HTR-8/SVneo (cell line): Measurements from ENCODE around the gene CEACAM4.
A peak's percentile ranks its signal among the peaks of the same experiment; 100 is the strongest.

Source experiments
- DNase-seq: peaks from one replicate; pipeline ENCODE4 v3.0.0; 2011; ENCODE audit warnings: low spot score, mixed read lengths; ENCODE audit not compliant: insufficient read length
- FAIRE-seq: peaks from 2 replicates; lab custom pipeline; 2011; peaks lifted over from hg19 to GRCh38; lab: Jason Lieb, UNC

Gene CEACAM4

GRCh38 chr19:41619018-41619556 lies 7.8 kb downstream of the CEACAM4 start:
- no peak for FAIRE-seq

DNA sequence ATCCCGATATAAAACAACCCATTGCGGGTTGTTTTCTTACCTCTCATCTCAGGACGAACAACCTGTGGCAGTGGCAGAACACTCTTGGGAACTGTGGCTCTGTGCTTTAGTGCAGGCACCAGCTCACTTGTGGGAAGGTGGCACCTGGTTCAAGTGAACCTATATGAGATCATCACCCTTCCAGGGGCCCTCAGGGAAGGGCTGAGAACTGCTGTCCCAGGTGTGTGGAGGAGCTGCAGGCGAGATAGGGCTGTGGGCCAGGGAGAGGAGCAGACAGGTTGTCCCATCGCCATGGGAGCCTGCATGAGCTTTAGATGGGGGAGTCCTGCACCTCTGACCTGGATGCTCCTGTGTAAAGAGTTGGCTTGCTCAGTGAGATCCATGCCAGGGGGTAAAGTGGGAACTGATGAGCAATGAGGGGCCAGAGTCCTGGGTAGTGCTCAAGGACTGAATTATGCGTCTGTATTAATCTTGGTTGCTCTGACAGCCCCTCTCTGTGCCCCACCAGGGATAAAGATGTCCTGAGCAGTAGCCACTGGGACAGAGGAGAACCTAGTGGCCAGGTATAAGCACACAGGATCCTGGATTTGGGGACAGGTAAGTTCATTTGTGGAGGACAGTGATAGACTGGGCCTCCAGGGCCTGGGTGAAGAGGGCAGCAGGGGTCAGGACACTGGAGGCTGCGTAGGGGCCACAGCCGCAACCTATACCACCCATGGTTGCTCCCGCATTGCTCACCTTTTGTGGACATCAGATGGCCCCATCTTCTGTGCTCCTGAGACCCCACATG lies 8.7 kb downstream of the CEACAM4 start:
- no peak for DNase-seq
- no peak for FAIRE-seq

More at GRCh38 chr19:41619018-41619556, 7.8 kb downstream of the CEACAM4 start:
- no peak for DNase-seq

DNA sequence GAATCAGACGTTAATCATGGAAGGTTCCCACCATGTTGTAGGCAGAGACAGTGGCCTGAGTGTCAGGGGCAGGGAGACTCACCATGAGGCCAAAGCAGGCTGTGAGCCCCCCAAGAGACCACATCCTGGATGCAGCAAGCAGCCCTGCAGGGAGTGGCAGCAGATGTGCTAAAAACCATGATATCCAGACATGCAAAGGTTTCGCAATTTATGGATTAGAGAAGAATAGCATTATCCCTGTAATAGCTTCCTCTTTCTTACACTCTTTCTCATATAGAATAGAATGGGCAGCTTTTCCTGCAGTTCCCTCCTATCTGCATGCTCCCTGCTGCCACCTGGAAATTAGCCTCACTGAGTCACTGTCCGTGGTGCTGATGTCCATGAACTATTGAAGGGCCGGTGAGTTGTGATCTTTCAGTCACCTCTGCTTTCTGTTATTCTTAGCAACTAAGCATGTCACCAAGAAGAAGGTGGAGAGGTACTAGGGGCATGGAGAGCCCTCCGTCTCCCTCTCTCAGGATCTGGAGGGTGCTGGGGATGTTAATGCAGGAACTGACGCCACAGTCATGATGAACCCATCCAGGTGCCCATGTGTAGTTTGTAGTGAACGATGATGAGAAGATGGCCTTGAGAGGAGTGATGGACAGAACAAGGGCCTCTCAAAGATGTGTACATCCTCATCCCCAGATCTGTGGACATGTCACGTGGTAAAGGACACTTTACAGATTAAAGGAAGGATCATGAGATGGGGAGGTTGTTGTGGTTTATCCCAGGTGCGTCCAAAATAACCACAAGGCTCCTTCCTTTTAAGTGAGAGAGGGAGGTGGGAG lies 9.9 kb downstream of the CEACAM4 start:
- DNase-seq = peak; percentile 19
- FAIRE-seq = no peak

GRCh38 chr19:41615207-41615606 lies 11.7 kb downstream of the CEACAM4 start:
- FAIRE-seq = no peak

DNA sequence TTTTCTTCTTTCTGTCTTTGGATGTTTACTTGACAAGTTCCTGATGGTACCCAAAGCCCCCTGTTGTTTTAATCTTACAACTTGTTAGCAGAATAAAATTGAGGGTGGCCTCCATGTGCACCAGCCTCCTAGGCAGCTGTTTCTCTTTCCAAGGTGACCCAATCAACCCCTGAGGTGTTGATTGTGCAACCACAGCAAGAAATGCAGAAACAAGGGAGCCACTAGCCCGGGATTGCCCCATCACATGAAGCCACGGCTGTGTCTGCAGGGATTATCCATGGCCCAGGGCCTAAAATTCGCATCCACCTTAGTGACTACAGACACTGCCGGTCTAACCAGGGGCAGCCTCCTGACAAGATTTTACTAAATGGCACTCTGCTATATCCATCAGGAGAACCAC lies 14.4 kb downstream of the CEACAM4 start:
- DNase-seq = no peak
- no peak for FAIRE-seq

More at GRCh38 chr19:41615207-41615606, 11.7 kb downstream of the CEACAM4 start:
- no peak for DNase-seq

- no peak for FAIRE-seq
- no peak for DNase-seq
These were observed 16.1 kb downstream of the CEACAM4 start for GRCh38 chr19:41610789-41611188.

- FAIRE-seq = no peak
These were observed 19.2 kb downstream of the CEACAM4 start for GRCh38 chr19:41607668-41608067.

DNA sequence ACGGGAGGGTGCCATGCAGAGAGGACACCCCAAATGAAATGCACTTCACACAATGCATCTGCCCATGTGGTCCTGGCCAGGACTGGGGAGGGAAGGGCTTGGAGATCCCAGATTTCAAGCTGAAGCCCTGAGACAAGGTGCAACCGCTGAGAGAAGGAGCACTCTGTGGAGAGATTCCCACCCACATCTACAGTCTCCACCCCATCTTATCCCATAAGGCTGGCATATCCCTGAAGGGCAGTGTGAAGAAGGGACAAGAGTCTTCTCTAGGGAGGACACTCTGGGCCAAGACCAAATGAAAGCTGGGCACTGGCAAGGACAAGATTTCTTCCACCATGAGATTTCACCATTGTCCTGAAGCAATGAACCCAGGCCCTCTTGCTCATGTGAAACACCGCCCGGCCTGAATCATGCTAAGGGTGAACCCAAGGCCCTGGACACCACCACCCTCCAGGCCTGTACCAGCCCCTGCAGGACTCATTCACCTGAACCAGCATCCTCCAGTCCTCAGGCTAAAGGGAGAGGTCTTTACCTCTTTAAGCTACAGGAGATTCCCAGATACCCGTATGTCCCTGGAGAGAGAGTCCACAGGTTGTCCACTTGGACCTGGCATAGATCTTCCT lies 20.5 kb downstream of the CEACAM4 start:
- no peak for FAIRE-seq

More at GRCh38 chr19:41607668-41608067, 19.2 kb downstream of the CEACAM4 start:
- DNase-seq = no peak

GRCh38 chr19:41604831-41605230 lies 22.0 kb downstream of the CEACAM4 start:
- FAIRE-seq (no peak), DNase-seq (no peak)

More for the DNA sequence above, 20.5 kb downstream of the CEACAM4 start:
- no peak for DNase-seq

DNA sequence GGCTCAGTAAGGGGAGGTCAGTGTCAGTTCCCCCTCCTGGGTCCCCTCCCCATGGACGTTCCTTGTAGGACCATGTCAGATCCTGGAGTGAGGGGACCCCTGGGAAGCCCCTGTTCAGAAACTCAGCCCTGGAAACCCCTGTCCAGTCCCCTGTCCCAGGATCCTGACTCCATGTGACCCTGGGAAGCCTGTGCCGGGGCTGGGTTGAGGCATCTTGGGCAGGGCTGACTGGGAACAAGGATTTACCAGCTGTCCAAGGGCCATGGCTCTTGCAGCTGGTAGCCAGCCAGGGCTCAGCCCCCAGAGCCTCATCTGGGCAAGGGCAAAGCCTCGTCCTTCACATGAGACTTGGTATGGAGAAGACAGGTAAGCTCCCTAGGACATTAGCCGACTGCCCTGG lies 25.1 kb downstream of the CEACAM4 start:
- DNase-seq = no peak
- no peak for FAIRE-seq

DNA sequence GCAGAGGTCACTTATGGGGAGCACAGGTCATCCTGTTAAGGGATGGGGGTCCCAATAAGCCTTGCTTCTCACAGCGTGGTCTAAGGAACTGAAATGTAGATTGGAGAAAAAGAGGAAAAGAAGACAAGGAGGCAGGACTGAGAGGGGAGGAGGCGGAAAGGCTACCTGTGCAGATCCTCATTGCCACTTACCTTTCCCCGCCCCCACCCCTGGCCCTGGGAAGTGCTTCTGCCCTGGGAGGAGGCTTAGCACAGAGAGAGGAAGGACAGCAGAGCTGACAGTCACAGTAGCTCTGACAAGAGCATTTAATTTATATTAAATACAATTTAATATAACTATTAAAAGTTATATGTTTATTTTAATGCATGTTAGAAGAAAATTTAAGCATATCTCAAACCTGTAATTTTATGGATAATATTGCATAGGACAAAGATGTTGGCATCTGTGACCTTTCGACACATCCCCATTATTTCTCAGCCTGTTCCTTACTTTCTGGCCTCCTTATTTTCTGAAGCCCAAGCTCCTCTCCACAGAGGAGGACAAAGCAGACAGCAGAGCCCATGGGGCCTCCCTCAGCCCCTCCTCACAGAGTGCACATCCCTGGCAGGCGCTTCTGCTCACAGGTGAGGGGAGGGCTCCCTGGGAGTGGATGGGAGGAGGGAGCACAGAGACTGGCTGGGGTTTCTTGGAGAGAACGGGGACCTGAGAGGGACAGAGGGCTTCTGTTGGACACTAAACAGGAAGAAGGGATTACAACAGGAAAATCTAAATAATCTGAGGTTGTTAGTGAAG lies 27.5 kb downstream of the CEACAM4 start:
- FAIRE-seq = no peak
- DNase-seq = no peak

- FAIRE-seq (peak; percentile 92), DNase-seq (peak; percentile 81)
These were observed 29.3 kb downstream of the CEACAM4 start for GRCh38 chr19:41597600-41598041.

DNA sequence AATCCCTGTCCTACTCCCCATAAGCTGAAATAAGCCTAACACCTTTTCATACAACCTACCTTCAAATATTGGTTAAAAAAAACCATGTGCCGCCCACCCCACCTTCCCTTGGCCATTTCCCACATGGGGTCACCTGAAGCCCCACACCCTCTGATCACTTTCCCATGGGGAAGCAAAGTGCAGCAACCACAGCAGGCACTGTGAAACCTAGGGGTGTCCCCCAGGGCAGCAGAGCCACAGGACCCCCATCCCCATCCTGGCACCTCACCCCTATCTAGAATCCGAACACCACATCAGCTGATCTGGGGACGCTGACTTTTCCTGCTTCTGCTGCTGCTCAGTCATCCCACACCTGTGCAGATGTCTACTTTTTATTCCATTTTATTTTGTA lies 31.0 kb downstream of the CEACAM4 start:
- DNase-seq (no peak), FAIRE-seq (no peak)

- FAIRE-seq (peak; percentile 64), DNase-seq (peak; percentile 56)
These were observed 31.5 kb downstream of the CEACAM4 start for GRCh38 chr19:41595258-41595889.

- no peak for FAIRE-seq
- DNase-seq = no peak
These were observed 34.8 kb downstream of the CEACAM4 start for GRCh38 chr19:41591951-41592562.

DNA sequence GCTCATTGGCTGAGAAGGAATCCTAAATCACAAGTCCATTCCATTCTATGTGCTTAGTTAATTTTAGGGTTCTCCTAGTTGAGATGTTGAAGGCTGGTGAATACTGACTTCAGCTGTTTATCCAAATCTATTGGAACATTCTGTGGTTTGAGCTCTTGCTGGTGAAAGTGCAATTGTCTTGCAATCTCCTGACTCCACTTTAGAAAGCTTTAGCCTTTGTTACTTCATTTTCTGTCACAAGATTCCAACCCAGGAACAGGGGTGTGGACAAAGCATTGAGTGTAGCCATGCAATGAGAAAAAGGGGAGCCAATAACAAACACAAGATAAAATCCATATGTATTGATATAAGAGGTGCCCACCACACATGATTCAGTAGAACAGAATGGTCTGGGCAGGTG lies 35.9 kb downstream of the CEACAM4 start:
- FAIRE-seq (no peak), DNase-seq (no peak)

DNA sequence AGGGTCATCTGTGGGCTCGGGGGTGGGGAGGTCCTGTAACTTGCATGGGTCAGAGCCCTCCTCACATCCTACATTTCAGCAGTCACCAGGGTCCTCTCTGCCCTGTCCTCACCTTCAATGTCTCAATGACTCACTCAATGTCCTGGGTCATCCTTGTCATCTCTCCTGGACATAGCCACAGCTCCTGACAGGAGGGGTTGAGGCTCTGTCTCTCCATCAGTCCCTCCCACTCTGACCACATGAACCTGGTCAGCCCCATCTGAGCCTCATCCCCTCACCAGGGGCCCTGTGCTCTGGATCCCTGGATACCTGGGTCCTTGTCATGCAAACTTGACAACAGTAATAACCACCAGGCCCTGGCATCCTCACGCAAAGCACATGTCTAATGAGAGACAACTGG lies 37.5 kb downstream of the CEACAM4 start:
- no peak for FAIRE-seq
- DNase-seq = no peak

DNA sequence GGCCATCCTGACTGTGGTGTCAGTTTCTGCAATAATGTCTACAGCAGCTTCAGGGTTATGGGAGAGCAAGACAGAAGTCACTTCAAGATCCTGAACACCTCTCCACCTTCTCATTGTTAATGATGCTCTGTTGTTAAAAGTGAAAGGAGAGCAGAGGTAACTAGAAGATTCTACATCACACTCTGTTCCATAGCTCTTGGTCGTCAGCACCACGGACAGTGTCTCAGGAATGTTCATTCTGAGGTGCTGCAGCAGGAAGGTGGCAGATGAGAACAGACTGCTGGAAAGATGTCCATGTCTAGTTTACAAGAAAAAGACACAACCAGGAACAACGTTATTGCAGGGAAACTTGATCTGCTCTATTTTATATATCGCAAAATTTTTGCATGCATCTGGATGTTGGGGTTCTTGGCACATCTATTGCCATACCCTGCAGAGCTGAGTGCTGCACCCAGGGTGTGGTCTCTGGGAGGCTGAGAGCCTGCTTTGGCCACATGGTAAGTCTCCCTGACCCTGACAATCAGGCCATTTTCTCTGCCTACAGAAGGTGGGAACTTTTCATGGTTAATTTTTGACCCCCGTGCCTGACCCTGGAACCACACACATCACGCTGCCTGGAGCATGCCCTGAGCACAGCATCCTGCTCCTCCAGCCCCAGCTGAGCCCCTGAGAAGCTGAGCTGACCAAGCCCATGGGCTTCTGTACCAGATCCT lies 38.2 kb downstream of the CEACAM4 start:
- DNase-seq (peak; percentile 34), FAIRE-seq (peak; percentile 31)
